ENCODE data around the gene ZFX. TPM values are rescaled to one million over a fixed set of nuclear protein-coding genes. Genes with fewer than 3 reads are reported as not detected.

The ZFX gene
- total RNA-seq, 1 donor from 2014 or later: 35.7 TPM

DNA sequence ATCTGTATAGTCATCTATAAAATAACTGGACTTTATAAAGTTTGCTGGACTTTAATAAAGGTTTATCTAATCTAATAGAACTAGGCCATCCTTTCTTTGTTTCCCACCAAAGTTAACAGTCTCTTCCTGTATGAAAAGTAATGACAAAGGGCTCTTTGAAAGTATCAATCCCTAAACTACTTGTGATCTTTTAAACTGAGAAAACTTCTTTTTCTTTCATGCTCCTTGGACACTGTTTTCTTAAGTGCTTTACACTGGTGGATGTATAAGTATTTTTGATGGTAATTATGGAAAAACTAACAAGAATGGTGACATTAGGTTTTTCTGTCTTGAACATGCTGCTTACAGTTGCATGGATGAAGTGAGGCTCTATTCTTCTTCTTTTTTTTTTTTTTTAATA, 2.4 kb upstream of the ZFX start:
- DNase-seq (ENCODE audit: low read depth) (no peak), FAIRE-seq (no peak)
- Histone ChIP-seq H3K36me3 (ENCODE audit: insufficient read depth, low read length) (no peaks in the 10 kb centered on the region), H3K9me3 (ENCODE audit: insufficient read depth, low read depth, low read length) (no peaks in the 10 kb centered on the region), H2AFZ (ENCODE audit: low read depth, low read length) (no peak overlapping the region), H3K27me3 (ENCODE audit: insufficient read depth, low read length) (no peaks in the 10 kb centered on the region), H3K4me3 (ENCODE audit: insufficient read depth, low read depth, low read length) (no peak overlapping the region), H4K20me1 (ENCODE audit: insufficient read depth, low read length) (peaks cover 17% of the 10 kb centered on the region), H3K9ac (ENCODE audit: low read length) (no peak overlapping the region), H3K79me2 (ENCODE audit: insufficient read depth, low read length) (peaks cover 19% of the 10 kb centered on the region), H3K4me2 (ENCODE audit: low read length) (no peak overlapping the region), H3K4me1 (ENCODE audit: insufficient read depth, low read length) (peaks cover 28% of the 10 kb centered on the region), H3K27ac (ENCODE audit: low read depth, low read length) (peak overlapping the region; percentile 70)
- TF ChIP-seq, protein P1, sequence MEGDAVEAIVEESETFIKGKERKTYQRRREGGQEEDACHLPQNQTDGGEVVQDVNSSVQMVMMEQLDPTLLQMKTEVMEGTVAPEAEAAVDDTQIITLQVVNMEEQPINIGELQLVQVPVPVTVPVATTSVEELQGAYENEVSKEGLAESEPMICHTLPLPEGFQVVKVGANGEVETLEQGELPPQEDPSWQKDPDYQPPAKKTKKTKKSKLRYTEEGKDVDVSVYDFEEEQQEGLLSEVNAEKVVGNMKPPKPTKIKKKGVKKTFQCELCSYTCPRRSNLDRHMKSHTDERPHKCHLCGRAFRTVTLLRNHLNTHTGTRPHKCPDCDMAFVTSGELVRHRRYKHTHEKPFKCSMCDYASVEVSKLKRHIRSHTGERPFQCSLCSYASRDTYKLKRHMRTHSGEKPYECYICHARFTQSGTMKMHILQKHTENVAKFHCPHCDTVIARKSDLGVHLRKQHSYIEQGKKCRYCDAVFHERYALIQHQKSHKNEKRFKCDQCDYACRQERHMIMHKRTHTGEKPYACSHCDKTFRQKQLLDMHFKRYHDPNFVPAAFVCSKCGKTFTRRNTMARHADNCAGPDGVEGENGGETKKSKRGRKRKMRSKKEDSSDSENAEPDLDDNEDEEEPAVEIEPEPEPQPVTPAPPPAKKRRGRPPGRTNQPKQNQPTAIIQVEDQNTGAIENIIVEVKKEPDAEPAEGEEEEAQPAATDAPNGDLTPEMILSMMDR (IDR thresholded peaks at IDR 0.05; ENCODE audit: insufficient read depth, low read depth, low read length): no peak
- no peak for TF ChIP-seq EZH2 (IDR thresholded peaks at IDR 0.05; ENCODE audit: insufficient read depth, low read length)
- peaks cover 7% of the 10 kb centered on the region for H3K4me1 Mint-ChIP-seq (ENCODE audit: low read depth, unreplicated experiment)
- H3K4me3 Mint-ChIP-seq (ENCODE audit: unreplicated experiment): no peak overlapping the region
- no peaks in the 10 kb centered on the region for H3K36me3 Mint-ChIP-seq (ENCODE audit: low read depth, unreplicated experiment)
- no peaks in the 10 kb centered on the region for H3K27me3 Mint-ChIP-seq (ENCODE audit: low read depth, unreplicated experiment)
- peak overlapping the region; percentile 41 for H3K27ac Mint-ChIP-seq (ENCODE audit: unreplicated experiment)
- H3K9me3 Mint-ChIP-seq (ENCODE audit: unreplicated experiment): no peaks in the 10 kb centered on the region

DNA sequence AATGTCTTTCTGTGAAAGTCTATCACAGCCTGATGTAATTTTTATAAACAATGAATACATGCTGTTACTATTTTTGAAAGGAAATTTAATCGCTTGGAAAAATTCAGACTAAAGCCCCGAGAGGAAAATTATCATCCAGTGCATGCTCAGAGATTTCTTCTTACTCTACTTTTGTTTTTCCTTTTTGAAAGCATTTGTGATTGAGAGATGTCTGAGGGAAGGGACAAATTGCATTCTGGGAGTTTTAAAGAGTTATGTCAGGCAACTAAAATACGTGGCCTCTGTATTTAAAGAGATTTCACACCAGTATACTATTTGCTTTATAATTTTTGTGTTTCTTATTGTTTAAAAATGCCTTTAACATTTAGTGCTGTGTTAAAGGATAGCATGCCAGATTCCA, 1.4 kb upstream of the ZFX start:
- Histone ChIP-seq H3K4me3 (ENCODE audit: insufficient read depth, low read depth, low read length) (no peak overlapping the region), H3K9me3 (ENCODE audit: insufficient read depth, low read depth, low read length) (no peaks in the 10 kb centered on the region), H3K36me3 (ENCODE audit: insufficient read depth, low read length) (no peaks in the 10 kb centered on the region), H3K27me3 (ENCODE audit: insufficient read depth, low read length) (no peaks in the 10 kb centered on the region), H3K4me2 (ENCODE audit: low read length) (peak overlapping the region; percentile 93), H3K27ac (ENCODE audit: low read depth, low read length) (peak overlapping the region; percentile 87), H3K9ac (ENCODE audit: low read length) (peak overlapping the region; percentile 94), H3K79me2 (ENCODE audit: insufficient read depth, low read length) (peaks cover 29% of the 10 kb centered on the region), H4K20me1 (ENCODE audit: insufficient read depth, low read length) (peaks cover 27% of the 10 kb centered on the region), H3K4me1 (ENCODE audit: insufficient read depth, low read length) (peaks cover 29% of the 10 kb centered on the region), H2AFZ (ENCODE audit: low read depth, low read length) (peak overlapping the region; percentile 41)
- FAIRE-seq (no peak), DNase-seq (ENCODE audit: low read depth) (no peak)
- Mint-ChIP-seq H3K27me3 (ENCODE audit: low read depth, unreplicated experiment) (no peaks in the 10 kb centered on the region), H3K4me1 (ENCODE audit: low read depth, unreplicated experiment) (peaks cover 13% of the 10 kb centered on the region), H3K9me3 (ENCODE audit: unreplicated experiment) (no peaks in the 10 kb centered on the region), H3K4me3 (ENCODE audit: unreplicated experiment) (peak overlapping the region; percentile 85), H3K36me3 (ENCODE audit: low read depth, unreplicated experiment) (no peaks in the 10 kb centered on the region), H3K27ac (ENCODE audit: unreplicated experiment) (peak overlapping the region; percentile 95)
- no peak for TF ChIP-seq EZH2 (IDR thresholded peaks at IDR 0.05; ENCODE audit: insufficient read depth, low read length)
- TF ChIP-seq, protein P1 (IDR thresholded peaks at IDR 0.05; ENCODE audit: insufficient read depth, low read depth, low read length): no peak

DNA sequence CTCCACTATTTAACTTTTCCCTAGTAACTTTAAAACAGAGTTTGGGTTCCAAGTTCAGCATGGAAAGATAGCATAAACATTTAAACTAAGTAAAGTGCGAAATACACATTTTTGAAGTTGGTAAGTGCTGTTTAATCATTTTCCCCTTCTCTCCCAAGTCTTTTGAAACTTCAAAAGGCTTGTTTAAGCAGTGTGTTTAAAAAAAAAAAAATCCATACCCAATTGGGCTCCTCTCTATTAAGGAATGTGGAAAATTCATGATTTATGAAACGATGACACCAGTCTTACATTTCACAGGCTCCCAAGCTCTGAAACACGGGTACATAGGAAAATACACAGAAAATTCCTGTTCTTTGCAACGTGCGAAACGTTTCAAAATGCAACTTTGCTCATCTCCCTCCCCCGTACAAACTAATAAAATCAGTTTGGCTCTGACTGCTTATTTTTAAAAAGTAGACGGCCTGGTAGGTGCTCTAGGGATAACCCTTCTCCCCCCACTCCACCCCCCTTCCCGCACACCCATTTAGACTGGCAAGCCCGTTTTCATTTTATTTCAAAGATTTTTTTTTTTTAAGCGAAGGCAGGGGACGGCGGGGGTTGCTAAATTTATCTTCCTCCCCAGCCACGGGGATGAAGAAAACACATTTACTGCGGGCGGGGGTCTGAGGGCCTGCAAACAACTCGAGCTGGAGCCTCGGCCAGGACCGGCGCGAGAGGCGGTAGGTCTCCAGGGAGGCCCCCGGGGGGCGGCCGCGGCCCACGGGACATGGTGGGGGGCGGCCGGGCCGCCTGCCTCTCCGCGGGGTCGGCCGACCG, 786 bp upstream of the ZFX start:
- FAIRE-seq (peak; percentile 91), DNase-seq (ENCODE audit: low read depth) (peak; percentile 55)
- no peaks in the 10 kb centered on the region for H3K36me3 Mint-ChIP-seq (ENCODE audit: low read depth, unreplicated experiment)
- Histone ChIP-seq H3K4me2 (ENCODE audit: low read length) (peak overlapping the region; percentile 93), H3K27ac (ENCODE audit: low read depth, low read length) (peak overlapping the region; percentile 87), H4K20me1 (ENCODE audit: insufficient read depth, low read length) (peaks cover 33% of the 10 kb centered on the region), H3K9ac (ENCODE audit: low read length) (peak overlapping the region; percentile 94), H3K4me3 (ENCODE audit: insufficient read depth, low read depth, low read length) (peak overlapping the region; percentile 51), H3K79me2 (ENCODE audit: insufficient read depth, low read length) (peaks cover 35% of the 10 kb centered on the region), H3K36me3 (ENCODE audit: insufficient read depth, low read length) (peaks cover 3% of the 10 kb centered on the region), H2AFZ (ENCODE audit: low read depth, low read length) (peak overlapping the region; percentile 41), H3K9me3 (ENCODE audit: insufficient read depth, low read depth, low read length) (no peaks in the 10 kb centered on the region), H3K4me1 (ENCODE audit: insufficient read depth, low read length) (peaks cover 32% of the 10 kb centered on the region), H3K27me3 (ENCODE audit: insufficient read depth, low read length) (no peaks in the 10 kb centered on the region)
- no peaks in the 10 kb centered on the region for H3K27me3 Mint-ChIP-seq (ENCODE audit: low read depth, unreplicated experiment)
- H3K27ac Mint-ChIP-seq (ENCODE audit: unreplicated experiment): peak overlapping the region; percentile 95
- H3K4me3 Mint-ChIP-seq (ENCODE audit: unreplicated experiment): peak overlapping the region; percentile 85
- no peak for TF ChIP-seq EZH2 (IDR thresholded peaks at IDR 0.05; ENCODE audit: insufficient read depth, low read length)
- no peaks in the 10 kb centered on the region for H3K9me3 Mint-ChIP-seq (ENCODE audit: unreplicated experiment)
- peaks cover 19% of the 10 kb centered on the region for H3K4me1 Mint-ChIP-seq (ENCODE audit: low read depth, unreplicated experiment)

Measured in astrocyte (in vitro differentiated cells and primary cell).